T47D (cell line): ENCODE measurements around the gene NTM.

Experiments
- DNase-seq, 2 experiments: peaks; one replicate each; pipeline versions ENCODE4 v3.0.0 to v3.0.0-alpha.2; 2011 to 2012; ENCODE audit warnings: low read depth in 1 of 2, low spot score in 1 of 2
- JUND ChIP-seq: IDR thresholded peaks from 2 replicates; pipeline ENCODE4 v1.6.1; 2012; ENCODE audit warnings: low read depth
- in situ Hi-C: cut with HindIII; loops from 2 replicates; pipeline ENCODE4 v1.10.0; 2016; ENCODE audit warnings: low sequenced_read_pairs, low pct_unique_long_range_greater_than_20kb

The NTM gene

DNA sequence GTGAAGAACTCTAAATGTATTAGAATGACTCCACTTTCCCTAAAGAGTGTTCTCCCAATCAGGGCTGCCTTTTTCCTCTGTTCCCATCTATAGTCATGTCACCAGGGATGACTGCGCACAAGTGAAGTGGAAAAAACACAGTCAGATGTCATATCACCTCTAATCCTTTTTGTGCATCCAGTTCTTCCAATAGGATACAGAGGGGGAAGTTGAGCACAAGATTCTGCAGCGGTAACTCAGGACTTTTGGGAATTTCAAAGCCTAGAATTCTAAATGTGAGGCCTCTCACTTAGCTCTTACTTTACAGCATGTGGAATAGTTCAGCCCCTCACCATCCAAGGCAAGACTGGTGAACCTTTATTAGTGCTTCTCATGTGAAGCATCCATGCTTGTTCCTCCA is 602.6 kb downstream of the NTM start:
- TF ChIP-seq JUND, result no peak
- in situ Hi-C loops, result no loop called here
- no peak for DNase-seq

DNA sequence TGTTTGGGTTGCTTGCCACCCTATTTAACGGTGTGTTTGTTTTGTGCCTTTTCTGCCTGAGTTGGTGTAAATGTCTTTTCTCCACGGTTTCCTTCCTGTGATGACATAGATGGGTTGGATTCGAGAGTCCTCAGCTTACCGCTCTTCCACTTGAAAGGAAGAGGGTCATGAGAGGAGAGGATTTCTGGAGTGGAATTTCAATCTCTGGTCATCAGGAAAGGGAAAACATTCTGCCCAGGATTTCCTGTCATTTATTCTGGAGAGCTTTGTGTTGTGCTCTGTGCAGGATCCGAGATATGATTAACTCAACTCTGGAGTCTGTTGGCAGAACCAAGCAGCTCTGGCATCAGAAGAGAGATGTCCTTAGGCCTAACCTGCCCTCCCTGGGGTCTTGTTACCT is 605.2 kb downstream of the NTM start:
- TF ChIP-seq JUND, result no peak
- DNase-seq, result no peak
- in situ Hi-C loops, result no loop called here

DNA sequence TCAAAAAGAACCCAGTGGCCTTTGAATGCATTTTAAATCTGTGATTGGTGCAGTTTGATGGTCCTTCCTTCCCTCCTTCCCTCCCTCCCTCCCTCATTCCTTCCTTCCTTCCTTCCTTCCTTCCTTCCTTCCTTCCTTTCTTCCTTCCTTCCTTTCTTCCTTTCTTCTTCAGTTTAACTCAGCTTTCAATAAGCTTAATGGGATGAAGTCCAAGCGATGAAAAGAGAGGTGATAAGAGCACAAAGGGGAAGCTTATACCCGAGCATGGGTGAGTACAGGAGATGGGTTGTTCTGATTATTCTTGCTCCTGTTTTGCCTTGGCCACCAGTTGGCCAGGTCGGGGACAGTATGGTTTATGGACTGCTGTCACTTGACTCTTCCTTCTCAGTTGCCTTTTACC is 605.6 kb downstream of the NTM start:
- TF ChIP-seq JUND, result no peak
- DNase-seq, result no peak
- in situ Hi-C loops, result no loop called here

DNA sequence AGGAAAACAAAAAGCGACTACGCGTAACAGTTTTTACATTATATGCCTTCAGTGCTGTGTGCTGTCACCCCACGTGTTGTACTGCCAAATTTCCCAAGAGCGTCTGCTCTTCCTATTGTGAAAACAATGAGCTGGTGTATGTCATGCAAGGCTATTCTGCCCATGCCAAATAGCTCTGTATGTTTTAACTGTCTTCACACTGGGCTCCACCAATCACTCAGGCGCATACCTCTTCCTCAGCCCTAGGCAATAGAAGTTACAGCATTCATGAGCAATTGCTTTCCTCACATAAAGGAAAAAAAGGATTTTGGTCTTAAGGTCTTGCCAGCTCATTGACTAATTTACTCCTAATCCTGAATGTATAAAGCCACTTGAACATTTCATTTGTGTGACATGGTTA is 606.8 kb downstream of the NTM start:
- in situ Hi-C loops, result no loop called here
- no peak for DNase-seq
- TF ChIP-seq JUND, result no peak

DNA sequence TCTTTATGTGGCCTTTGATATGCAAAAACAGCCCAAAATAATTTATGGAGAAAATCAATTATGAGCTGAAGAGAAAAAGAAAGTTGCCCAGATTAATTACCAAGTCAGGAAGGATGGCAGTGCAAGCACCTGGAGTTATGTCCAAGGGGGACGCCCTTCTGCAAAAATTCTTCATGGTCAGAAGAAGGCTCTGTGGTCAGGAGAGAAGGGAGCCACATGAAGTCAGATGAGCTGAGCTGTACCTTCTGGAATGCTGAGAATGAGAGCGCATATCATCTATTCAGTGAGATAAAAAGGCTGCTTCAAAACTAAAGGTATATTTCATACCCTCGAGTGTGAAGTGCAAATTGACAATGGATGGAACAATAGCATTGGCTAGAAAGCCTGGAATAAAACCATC is 607.4 kb downstream of the NTM start:
- DNase-seq, result no peak
- no peak for TF ChIP-seq JUND
- in situ Hi-C loops, result no loop called here

DNA sequence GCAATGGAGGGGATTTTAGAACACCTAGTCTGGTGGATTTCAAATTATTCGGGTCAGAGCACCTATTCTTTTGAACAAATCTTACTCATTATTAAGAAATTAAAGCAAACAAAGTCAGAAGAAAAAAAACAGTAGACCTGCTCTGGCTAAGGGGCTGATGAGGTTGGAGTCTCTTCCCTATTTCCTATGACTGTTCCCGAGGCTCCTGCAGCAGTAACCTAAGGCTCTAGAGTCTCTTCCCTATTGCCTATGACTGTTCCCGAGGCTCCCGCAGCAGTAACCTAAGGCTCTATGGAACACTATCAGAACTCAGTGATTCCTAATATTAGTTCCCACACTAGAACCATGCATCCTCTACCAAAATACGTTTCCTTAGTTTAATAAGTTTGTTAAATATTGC is 607.9 kb downstream of the NTM start:
- DNase-seq, result no peak
- in situ Hi-C loops, result no loop called here
- TF ChIP-seq JUND, result no peak

DNA sequence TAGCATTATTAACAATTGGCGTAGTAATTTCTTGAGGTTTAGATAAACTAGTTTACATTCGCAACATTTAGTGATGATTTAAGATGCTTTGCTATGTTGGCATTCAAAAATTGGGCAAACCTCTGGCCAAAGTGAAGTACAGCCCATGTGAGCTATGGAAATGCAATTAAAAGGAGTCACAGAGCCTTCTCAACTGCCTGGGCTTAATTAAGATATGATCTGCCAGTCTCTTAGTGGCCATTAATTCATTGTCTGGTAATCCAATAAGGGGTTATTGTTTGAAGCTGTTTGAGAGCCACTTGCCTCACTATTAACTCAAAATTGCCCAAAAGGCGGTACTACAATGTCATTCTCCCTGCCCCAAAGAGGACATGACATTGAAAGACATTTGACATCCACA is 608.9 kb downstream of the NTM start:
- in situ Hi-C loops, result no loop called here
- TF ChIP-seq JUND, result no peak
- DNase-seq, result no peak

DNA sequence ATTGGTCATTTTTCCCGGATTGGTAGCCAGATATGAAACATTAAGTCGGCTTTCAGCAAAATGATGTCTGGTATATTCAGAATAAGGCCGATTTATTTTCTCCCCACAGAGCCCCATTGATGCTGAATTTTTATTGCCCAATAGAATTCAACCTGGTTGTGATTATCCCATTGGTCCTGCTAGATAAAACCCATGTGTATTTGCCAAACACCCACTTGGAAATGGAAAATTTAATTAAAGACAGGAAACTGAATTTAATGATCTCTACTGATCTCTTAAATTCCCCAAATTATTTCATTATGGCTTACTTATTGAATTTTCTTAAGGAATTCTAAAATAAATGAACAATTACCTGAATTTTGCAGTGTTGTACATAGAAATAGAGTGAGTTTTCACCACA is 609.8 kb downstream of the NTM start:
- TF ChIP-seq JUND, result no peak
- in situ Hi-C loops, result no loop called here
- DNase-seq, result no peak

DNA sequence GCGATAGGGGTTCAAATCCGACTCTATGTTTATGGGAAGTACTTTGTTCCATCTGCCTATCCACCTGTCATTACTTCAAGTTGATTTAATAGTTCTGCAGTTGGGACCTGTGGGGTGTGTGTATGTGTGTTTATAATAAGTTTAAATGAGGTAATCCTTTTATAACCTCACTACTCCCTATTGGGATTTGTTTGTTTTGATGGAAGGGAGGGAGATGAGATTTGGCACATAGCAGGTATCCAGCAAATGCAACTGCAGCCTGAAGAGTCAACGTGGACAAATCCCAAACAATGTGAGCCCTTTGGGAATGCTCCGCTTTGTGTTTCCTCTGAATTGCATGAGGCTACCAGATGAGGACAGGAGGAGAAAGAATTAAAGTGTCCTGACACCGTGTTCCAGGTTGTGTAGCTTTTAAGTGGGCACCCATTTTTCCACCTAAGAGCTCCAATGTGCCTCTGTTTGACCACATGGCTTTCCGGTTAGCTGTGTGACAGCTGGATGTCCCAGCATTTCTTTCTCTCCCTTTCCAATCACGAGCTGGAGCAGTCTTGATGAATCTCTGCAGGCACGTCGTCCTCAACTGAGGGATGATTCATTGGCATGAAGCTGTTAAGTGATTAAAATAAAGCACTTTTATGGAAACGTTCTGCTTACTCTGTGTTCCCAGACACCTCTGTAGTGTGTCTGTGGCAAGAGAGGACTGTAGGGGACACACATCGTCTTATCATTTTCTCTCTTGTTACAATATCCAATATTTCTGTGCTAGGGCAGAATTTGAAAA is 610.7 kb downstream of the NTM start:
- TF ChIP-seq JUND, result no peak
- no peak for DNase-seq
- in situ Hi-C loops, result no loop called here

DNA sequence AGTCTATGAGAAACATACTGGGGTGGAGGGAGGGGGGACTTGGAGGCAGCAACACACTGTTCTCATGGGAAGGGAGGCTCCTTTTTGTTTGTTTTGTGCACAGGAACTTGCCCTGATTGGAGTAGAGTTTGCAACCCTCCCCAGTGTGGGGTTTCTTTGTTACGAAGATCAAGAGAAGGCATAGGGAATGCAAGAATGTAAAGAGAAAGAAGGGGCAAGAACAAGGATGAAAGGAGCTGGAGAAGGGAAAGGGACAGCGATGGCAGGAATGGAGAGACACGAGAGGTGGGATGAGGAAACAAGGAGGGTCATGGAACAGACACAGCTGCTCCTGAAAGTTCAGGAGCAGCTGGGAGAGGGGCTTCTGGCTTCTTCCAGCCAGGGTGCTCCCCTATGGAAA is 611.7 kb downstream of the NTM start:
- no peak for DNase-seq
- TF ChIP-seq JUND, result no peak

DNA sequence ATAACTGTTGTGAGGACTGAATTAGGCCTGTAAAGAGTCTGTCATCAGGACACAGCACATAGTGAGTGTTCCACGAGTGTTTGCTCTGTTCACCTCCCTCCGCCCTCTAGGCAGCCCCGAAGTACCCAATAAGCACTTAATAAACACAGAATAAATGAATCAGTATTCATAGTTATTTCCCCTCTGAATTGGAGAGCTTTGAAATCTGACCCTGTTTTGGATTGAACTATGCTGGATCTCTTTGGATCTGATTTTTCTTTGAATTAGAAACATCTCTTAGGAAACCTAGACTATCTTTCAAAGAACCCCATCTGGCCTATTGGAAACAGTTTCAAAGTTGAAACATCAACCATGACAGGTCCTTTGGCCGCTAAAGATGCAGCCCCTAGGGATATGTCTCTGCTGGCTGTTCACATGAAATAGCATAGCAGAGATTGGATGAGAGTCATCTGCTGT is 615.5 kb downstream of the NTM start:
- TF ChIP-seq JUND, result no peak
- in situ Hi-C loops, result no loop called here
- no peak for DNase-seq

More for the DNA sequence above, 611.7 kb downstream of the NTM start:
- in situ Hi-C loops, result no loop called here

DNA sequence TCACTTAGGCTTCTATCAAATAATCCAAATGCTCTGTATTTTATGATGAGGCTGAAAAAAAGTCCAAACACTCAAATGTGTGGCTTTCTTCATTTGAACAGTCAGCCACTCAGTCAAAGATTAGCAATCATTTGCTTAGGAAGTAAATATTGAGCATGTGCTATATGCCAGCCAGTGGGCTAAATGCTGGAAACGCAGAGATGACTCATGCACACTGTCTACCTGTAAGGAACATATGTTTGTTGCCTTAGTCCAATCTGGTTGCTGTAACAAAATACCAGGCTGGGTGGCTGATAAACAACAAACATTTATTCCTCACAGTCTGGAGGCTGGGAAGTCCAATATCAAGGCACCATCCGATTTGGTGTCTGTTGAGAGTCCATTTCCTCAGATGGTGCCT is 617.3 kb downstream of the NTM start:
- in situ Hi-C loops, result no loop called here
- DNase-seq, result no peak
- no peak for TF ChIP-seq JUND

DNA sequence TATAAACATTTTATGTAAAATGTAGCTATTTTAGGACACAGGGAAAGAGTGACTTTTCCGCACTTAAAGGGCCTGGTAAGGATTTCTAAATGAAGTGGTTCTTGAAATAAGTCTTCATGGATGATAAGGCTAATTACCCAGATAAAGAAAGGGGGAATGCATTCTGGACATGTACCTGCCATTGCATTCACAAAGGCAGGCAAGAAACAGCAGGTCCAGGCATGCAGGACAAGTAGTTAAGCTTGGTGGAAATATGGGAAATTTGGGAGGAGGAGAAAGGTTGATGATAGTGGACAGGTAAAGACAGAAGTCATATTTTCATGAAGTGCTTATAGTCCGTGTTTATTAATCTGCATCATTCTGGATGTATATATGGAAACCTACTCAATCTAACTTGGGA is 621.2 kb downstream of the NTM start:
- DNase-seq, result no peak
- in situ Hi-C loops, result no loop called here
- no peak for TF ChIP-seq JUND

DNA sequence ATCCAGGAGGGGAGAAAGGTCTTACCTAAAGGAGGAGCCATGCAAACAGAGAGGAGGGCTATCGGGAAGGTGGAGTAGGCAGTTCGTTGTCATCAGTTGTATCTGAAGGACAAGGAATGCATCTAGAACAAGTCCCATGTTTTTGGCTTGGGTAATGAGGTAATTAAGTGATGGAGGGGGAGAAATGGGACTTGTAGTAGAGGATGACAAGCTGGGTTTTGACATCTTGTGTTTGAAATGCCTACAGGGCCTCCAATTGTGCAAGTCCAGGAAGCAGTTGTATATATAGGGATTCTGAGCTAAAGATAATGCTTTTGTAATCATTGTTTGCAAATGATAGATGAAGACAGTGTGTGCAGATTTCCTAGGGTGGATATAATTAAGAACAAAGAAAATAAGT is 622.8 kb downstream of the NTM start:
- in situ Hi-C loops, result no loop called here
- TF ChIP-seq JUND, result no peak
- DNase-seq, result no peak
